Nephron (organoid): ENCODE data around the gene RSPH1.

ENCODE experiments used
- H3K27ac Mint-ChIP-seq, 3 experiments: 2 replicates each; pipeline ENCODE4 v1.8.0; 2020; ENCODE audit warnings: mixed read lengths in 3 of 3, mild to moderate bottlenecking in 2 of 3, moderate library complexity in 1 of 3
- H3K27me3 Mint-ChIP-seq: 2 replicates; pipeline ENCODE4 v1.8.0; 2021; ENCODE audit warnings: low read depth, mild to moderate bottlenecking, moderate library complexity, mixed read lengths
- H3K36me3 Mint-ChIP-seq: 2 replicates; pipeline ENCODE4 v1.8.0; 2020; ENCODE audit warnings: low read depth, mixed read lengths
- H3K4me1 Mint-ChIP-seq: 2 replicates; pipeline ENCODE4 v1.8.0; 2020; ENCODE audit warnings: mixed read lengths
- H3K4me3 Mint-ChIP-seq, 3 experiments: 2 replicates each; pipeline ENCODE4 v1.8.0; 2020; ENCODE audit warnings: mild to moderate bottlenecking in 3 of 3, mixed read lengths in 3 of 3, moderate library complexity in 2 of 3
- H3K9me3 Mint-ChIP-seq: 2 replicates; pipeline ENCODE4 v1.8.0; 2020; ENCODE audit warnings: mixed read lengths
- TF ChIP-seq, protein P1 (sequence below), 3 experiments: fragments of 200-600 bp; sonication (generic); IDR thresholded peaks; one replicate each; pipeline ENCODE4 v1.5.0; 2021; ENCODE audit warnings: antibody characterized with exemption in 3 of 3; ENCODE audit not compliant: unreplicated experiment in 3 of 3

RSPH1 gene

DNA sequence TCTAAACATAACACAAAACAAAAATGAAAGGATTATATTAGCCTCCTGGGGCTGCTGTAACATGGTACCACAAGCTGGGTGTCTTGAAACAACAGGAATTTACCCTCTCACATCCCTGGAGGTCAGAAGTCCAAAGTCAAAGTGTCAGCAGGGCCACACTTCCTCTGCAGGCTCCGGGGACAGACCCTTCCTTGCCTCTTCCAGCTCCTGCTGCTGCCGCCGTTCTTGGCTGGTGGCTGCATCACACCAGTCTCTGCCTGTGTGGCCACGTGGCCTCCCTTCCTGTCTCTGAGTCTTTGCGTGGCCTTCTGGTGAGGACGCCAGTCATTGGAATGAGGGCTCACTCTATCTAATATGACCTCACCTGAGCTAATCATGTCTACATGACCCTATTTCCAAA, 25.8 kb upstream of the RSPH1 start:
- H3K36me3 Mint-ChIP-seq = no peaks in the 10 kb centered on the region
- no peaks in the 10 kb centered on the region for H3K9me3 Mint-ChIP-seq
- peaks cover 27% of the 10 kb centered on the region for H3K4me1 Mint-ChIP-seq
- TF ChIP-seq, protein P1, sequence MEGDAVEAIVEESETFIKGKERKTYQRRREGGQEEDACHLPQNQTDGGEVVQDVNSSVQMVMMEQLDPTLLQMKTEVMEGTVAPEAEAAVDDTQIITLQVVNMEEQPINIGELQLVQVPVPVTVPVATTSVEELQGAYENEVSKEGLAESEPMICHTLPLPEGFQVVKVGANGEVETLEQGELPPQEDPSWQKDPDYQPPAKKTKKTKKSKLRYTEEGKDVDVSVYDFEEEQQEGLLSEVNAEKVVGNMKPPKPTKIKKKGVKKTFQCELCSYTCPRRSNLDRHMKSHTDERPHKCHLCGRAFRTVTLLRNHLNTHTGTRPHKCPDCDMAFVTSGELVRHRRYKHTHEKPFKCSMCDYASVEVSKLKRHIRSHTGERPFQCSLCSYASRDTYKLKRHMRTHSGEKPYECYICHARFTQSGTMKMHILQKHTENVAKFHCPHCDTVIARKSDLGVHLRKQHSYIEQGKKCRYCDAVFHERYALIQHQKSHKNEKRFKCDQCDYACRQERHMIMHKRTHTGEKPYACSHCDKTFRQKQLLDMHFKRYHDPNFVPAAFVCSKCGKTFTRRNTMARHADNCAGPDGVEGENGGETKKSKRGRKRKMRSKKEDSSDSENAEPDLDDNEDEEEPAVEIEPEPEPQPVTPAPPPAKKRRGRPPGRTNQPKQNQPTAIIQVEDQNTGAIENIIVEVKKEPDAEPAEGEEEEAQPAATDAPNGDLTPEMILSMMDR (IDR thresholded peaks at IDR 0.05; ENCODE audit: unreplicated experiment in 3 of 3) = no peak
- no peak overlapping the region for H3K27ac Mint-ChIP-seq
- H3K4me3 Mint-ChIP-seq = no peak overlapping the region
- peaks cover 68% of the 10 kb centered on the region for H3K27me3 Mint-ChIP-seq

DNA sequence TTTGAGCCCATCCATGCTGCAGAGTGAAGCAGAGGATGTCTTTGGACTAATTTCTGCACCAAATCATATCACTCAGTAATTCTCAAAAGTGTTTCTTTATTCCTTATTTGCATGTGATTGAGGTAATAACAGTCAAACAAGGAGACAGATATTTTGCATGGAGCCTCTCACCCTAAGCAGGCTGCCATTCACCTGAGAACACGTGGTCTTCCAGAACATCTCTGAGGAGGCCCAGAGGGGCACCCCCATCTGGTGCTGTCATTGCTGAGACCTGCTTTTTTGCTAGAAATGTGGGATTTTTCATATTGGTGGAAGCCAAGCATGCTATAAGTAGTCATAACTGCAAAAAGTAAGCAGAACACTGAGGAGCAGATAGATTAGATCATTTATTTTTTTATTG, 25.4 kb upstream of the RSPH1 start:
- peaks cover 71% of the 10 kb centered on the region for H3K27me3 Mint-ChIP-seq
- H3K27ac Mint-ChIP-seq = no peak overlapping the region
- H3K4me3 Mint-ChIP-seq = no peak overlapping the region
- H3K36me3 Mint-ChIP-seq = no peaks in the 10 kb centered on the region
- TF ChIP-seq, protein P1 (IDR thresholded peaks at IDR 0.05; ENCODE audit: unreplicated experiment in 3 of 3) = no peak
- H3K4me1 Mint-ChIP-seq = peaks cover 24% of the 10 kb centered on the region
- no peaks in the 10 kb centered on the region for H3K9me3 Mint-ChIP-seq

DNA sequence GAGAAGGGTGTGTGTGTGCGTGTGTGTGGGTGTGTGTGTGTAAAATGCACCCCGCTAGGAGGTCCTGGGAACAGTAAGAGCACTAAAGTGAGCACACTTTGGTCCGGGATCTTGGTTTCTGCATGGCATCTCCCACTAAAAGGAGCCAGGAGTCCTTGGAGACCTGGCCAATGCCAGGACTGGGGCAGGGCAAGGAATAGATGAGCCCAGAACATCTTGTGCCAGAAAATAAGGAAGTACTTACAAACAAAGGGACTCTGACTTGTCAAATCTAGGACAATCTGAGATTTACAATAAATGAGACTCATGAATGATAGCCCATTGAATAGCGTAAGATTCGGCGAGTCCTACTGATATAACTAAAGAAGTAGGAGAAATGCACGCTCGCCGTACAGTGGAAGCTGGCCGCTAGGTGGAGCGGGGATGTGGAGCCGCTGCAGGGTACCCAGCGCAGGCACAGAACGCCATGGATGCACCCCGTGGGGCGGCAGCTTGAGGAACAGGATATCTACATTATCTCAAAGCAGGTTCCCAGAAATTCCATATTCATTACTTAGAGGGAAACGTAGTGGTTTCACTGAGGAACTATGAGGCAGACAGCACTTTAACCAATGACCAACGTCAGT, 24.7 kb upstream of the RSPH1 start:
- H3K27ac Mint-ChIP-seq = no peak overlapping the region
- H3K36me3 Mint-ChIP-seq = no peaks in the 10 kb centered on the region
- TF ChIP-seq, protein P1 (IDR thresholded peaks at IDR 0.05; ENCODE audit: unreplicated experiment in 3 of 3) = peak; percentile 31 to 56 (median 43)
- no peak overlapping the region for H3K4me3 Mint-ChIP-seq
- H3K4me1 Mint-ChIP-seq = peaks cover 18% of the 10 kb centered on the region
- H3K9me3 Mint-ChIP-seq = no peaks in the 10 kb centered on the region
- peaks cover 75% of the 10 kb centered on the region for H3K27me3 Mint-ChIP-seq

DNA sequence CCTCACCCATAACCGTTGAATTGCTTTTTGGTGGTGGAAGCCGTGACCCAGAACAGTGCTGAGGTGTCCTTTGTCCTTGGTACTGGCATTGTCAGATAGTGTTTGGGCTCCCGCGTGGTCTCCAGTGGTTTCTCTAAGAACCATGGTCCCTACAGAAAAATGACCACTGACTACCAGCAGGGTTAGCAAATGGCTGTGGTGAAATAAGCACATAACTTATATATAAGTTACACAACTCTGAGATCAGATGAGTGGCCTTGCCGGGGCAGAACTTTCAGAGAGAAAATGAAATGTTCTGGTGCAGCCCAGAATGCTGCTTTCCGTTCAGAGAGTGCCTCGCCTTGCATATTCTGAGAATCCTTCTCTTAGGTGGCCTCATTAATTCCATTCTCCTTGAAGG, 22.6 kb upstream of the RSPH1 start:
- Mint-ChIP-seq H3K27me3 (peaks cover 74% of the 10 kb centered on the region), H3K4me1 (peaks cover 10% of the 10 kb centered on the region)

DNA sequence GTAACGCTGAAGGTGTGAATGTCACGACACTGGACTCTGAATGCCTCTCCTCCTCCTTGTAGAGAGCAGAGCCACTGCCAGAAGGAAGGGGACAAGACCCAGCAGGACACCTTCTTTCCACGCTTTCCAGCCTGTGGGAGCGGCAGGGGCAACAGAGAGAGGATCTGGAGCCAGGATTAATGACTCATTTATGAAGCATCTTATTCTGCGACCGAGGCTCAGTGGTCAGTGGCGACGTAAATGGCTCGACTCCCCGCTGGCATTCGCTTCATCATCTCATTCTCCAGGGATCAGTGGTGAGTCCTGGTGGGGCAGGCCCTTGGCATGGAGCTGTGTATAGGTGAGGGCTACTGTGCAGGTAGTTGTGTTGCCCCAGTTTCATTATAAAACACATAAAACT, 22.2 kb upstream of the RSPH1 start:
- TF ChIP-seq, protein P1 (IDR thresholded peaks at IDR 0.05; ENCODE audit: unreplicated experiment in 3 of 3) = no peak
- no peaks in the 10 kb centered on the region for H3K36me3 Mint-ChIP-seq

More for the DNA sequence above, 22.6 kb upstream of the RSPH1 start:
- Mint-ChIP-seq H3K27ac (no peak overlapping the region), H3K36me3 (no peaks in the 10 kb centered on the region), H3K4me3 (no peak overlapping the region), H3K9me3 (no peaks in the 10 kb centered on the region)
- TF ChIP-seq, protein P1 (IDR thresholded peaks at IDR 0.05; ENCODE audit: unreplicated experiment in 3 of 3) = no peak

More for the DNA sequence above, 22.2 kb upstream of the RSPH1 start:
- Mint-ChIP-seq H3K9me3 (no peaks in the 10 kb centered on the region), H3K27me3 (peaks cover 71% of the 10 kb centered on the region), H3K4me1 (peaks cover 10% of the 10 kb centered on the region), H3K27ac (no peak overlapping the region), H3K4me3 (no peak overlapping the region)
